ENCODE data around the gene ARHGEF37. TPM values are rescaled to one million over a fixed set of nuclear protein-coding genes. Genes with fewer than 3 reads are reported as not detected.
A peak's percentile ranks its signal among the peaks of the same experiment; 100 is the strongest.

ARHGEF37 gene
- total and polyA plus RNA-seq, 9 of the 15 experiments (the other 6 are each of a cell fraction or from before 2014, with no cell fraction given): 0.01 to 0.27 (median 0.05) TPM

GRCh38 chr5:149551227-149552037, 29.9 kb upstream of the ARHGEF37 start, which contains the start of gene CSNK1A1 (continued):
- TF ChIP-seq, protein P1, sequence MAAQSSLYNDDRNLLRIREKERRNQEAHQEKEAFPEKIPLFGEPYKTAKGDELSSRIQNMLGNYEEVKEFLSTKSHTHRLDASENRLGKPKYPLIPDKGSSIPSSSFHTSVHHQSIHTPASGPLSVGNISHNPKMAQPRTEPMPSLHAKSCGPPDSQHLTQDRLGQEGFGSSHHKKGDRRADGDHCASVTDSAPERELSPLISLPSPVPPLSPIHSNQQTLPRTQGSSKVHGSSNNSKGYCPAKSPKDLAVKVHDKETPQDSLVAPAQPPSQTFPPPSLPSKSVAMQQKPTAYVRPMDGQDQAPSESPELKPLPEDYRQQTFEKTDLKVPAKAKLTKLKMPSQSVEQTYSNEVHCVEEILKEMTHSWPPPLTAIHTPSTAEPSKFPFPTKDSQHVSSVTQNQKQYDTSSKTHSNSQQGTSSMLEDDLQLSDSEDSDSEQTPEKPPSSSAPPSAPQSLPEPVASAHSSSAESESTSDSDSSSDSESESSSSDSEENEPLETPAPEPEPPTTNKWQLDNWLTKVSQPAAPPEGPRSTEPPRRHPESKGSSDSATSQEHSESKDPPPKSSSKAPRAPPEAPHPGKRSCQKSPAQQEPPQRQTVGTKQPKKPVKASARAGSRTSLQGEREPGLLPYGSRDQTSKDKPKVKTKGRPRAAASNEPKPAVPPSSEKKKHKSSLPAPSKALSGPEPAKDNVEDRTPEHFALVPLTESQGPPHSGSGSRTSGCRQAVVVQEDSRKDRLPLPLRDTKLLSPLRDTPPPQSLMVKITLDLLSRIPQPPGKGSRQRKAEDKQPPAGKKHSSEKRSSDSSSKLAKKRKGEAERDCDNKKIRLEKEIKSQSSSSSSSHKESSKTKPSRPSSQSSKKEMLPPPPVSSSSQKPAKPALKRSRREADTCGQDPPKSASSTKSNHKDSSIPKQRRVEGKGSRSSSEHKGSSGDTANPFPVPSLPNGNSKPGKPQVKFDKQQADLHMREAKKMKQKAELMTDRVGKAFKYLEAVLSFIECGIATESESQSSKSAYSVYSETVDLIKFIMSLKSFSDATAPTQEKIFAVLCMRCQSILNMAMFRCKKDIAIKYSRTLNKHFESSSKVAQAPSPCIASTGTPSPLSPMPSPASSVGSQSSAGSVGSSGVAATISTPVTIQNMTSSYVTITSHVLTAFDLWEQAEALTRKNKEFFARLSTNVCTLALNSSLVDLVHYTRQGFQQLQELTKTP (IDR thresholded peaks at IDR 0.05; ENCODE audit: low read depth in 1 of 2, partially characterized antibody in 2 of 2): peak in 1 of 2 experiments; percentile 66
- TF ChIP-seq ARNT (IDR thresholded peaks at IDR 0.05) (peak in 1 of 2 experiments; percentile 66; a peak in 2 of 4 replicates), ELF2 (CRISPR knock-in tag; IDR thresholded peaks at IDR 0.05) (peak; percentile 84), TAF1 (IDR thresholded peaks at IDR 0.05; ENCODE audit: control insufficient read depth, extremely low read depth, insufficient read depth, low read length, severe bottlenecking) (peak; percentile 95), LEF1 (IDR thresholded peaks at IDR 0.05) (peak; percentile 94), SETDB1 (IDR thresholded peaks at IDR 0.05; ENCODE audit: low read length) (peak; percentile 88), ELF1 (tag; IDR thresholded peaks at IDR 0.05) (peak; percentile 95), ZNF445 (CRISPR knock-in tag; IDR thresholded peaks at IDR 0.05; ENCODE audit: low read depth) (no peak), TRIM24 (IDR thresholded peaks at IDR 0.05) (peak in 1 of 2 experiments; percentile 88; a peak in 2 of 4 replicates), PYGO2 (tag; IDR thresholded peaks at IDR 0.05) (no peak), SMAD1 (IDR thresholded peaks at IDR 0.05; ENCODE audit: low read depth, low read length, partially characterized antibody) (peak; percentile 51), FOXP1 (CRISPR knock-in tag; IDR thresholded peaks at IDR 0.05) (peak; percentile 80; the same call in 1 of the 2 replicates), SMAD3 (CRISPR knock-in tag; conservative IDR thresholded peaks at IDR 0.05) (peak; percentile 77), ZNF830 (CRISPR knock-in tag; IDR thresholded peaks at IDR 0.05) (0 out of 2 replicates have a peak, but pooled peaks have one; percentile 59), TAF9B (IDR thresholded peaks at IDR 0.05; ENCODE audit: partially characterized antibody) (peak; percentile 95), ZFX (CRISPR knock-in tag; IDR thresholded peaks at IDR 0.05) (peak; percentile 95), E2F1 (CRISPR knock-in tag; IDR thresholded peaks at IDR 0.05) (no peak)
- TF ChIP-seq, protein P2, sequence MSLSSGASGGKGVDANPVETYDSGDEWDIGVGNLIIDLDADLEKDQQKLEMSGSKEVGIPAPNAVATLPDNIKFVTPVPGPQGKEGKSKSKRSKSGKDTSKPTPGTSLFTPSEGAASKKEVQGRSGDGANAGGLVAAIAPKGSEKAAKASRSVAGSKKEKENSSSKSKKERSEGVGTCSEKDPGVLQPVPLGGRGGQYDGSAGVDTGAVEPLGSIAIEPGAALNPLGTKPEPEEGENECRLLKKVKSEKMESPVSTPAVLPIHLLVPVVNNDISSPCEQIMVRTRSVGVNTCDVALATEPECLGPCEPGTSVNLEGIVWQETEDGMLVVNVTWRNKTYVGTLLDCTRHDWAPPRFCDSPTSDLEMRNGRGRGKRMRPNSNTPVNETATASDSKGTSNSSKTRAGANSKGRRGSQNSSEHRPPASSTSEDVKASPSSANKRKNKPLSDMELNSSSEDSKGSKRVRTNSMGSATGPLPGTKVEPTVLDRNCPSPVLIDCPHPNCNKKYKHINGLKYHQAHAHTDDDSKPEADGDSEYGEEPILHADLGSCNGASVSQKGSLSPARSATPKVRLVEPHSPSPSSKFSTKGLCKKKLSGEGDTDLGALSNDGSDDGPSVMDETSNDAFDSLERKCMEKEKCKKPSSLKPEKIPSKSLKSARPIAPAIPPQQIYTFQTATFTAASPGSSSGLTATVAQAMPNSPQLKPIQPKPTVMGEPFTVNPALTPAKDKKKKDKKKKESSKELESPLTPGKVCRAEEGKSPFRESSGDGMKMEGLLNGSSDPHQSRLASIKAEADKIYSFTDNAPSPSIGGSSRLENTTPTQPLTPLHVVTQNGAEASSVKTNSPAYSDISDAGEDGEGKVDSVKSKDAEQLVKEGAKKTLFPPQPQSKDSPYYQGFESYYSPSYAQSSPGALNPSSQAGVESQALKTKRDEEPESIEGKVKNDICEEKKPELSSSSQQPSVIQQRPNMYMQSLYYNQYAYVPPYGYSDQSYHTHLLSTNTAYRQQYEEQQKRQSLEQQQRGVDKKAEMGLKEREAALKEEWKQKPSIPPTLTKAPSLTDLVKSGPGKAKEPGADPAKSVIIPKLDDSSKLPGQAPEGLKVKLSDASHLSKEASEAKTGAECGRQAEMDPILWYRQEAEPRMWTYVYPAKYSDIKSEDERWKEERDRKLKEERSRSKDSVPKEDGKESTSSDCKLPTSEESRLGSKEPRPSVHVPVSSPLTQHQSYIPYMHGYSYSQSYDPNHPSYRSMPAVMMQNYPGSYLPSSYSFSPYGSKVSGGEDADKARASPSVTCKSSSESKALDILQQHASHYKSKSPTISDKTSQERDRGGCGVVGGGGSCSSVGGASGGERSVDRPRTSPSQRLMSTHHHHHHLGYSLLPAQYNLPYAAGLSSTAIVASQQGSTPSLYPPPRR (CRISPR knock-in tag; IDR thresholded peaks at IDR 0.05; ENCODE audit: borderline replicate concordance): 0 out of 2 replicates have a peak, but pooled peaks have one; percentile 62

Data from K562 (cell line).